NOMO-1 (cell line): ENCODE results near the gene VAMP2.
"Not testable (repeated sequence)": the region's sequence is repeated elsewhere in the genome, so short reads cannot be mapped to it uniquely, and the experiment has no call there.

Source experiments
- DNase-seq, 2 experiments: peaks; one replicate each; lab custom pipeline; 2025; ENCODE audit not compliant: unreplicated experiment in 2 of 2; lab: John Stamatoyannopoulos, UW

The VAMP2 gene

DNA sequence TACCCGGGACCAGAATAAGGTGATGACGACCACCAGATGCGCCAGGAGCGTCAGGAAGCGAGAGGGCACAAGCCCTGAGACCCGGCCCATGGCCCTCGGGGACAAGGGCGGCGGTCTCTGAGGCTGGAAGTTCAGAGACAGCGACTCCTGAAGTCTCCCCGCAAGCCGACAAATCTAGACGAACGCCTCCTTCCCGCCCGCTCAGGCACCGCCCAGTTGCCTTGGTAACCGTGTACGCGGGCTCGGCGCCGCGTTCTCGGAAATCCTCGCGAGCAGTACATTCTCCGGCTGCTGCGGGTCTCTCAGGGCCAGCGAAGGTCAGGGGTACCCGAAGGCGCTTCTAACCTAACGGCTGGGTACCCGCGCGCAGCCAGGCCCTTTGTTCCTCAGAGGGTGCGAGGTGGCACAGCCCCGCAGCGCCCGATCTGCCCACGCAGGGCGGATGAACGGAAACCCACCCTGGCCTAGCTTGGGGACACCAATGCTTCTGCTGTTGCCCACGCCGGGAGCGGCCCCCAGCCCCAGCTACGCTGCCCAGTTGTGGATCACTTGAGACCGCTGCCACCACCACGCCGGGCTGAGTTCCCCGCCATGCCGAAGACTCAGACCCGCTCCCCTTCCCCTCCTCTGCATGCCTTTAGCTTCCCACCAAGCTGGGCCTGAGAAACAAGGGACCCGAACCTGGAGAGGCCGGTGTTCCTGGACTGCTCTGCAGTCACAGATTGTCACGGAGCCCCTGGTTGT, 13.6 kb upstream of the VAMP2 start, which contains the start of gene TMEM107:
Gene TMEM107 (minus strand): TSS at position 184 of the 744 bp plus-strand sequence. CDS start 94 bp downstream, at position 90.
- peak; percentile 81 to 86 for DNase-seq

DNA sequence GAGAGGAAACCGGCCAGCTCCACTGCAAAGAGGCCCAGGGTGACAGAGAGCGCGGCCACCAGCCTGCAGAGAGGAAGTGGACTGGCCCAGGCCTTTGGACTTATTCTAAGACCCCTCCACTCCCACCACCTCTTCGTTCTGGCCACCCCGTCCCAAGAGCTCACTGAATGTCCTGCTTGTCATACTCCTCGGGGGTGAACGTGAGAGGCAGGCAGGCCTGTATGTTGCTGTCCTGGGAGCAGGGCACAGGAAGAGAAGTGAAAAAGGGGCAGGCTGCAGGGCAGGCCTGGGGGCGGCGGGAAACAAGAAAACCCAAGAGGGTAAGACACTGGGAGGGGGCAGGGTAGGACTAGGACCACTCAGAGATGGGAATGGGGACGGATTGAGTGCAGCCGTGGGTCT, 13.0 kb upstream of the VAMP2 start:
- DNase-seq, result peak in 1 of 2 experiments; percentile 60

DNA sequence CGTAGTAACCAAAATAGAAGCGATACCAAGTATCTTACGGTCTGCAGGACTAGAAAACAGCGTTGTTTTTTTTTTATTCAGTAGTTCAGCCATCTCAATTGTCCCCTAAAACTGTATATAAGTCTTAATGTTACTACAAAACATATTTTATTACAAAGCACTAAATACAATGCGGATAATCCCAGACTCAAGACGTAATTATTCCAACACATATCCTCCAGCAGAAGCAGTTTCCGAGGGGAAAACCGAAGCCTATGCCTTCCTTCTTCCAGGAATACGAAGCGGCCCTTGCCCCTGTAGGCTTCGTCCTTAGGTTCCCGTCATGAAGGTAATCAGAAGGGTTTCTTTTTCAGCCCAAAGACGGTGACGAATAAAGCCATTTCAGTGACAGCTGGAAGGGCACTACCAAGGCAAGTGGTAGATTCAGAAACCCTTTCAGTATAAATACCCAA, 11.1 kb upstream of the VAMP2 start:
- no peak for DNase-seq

DNA sequence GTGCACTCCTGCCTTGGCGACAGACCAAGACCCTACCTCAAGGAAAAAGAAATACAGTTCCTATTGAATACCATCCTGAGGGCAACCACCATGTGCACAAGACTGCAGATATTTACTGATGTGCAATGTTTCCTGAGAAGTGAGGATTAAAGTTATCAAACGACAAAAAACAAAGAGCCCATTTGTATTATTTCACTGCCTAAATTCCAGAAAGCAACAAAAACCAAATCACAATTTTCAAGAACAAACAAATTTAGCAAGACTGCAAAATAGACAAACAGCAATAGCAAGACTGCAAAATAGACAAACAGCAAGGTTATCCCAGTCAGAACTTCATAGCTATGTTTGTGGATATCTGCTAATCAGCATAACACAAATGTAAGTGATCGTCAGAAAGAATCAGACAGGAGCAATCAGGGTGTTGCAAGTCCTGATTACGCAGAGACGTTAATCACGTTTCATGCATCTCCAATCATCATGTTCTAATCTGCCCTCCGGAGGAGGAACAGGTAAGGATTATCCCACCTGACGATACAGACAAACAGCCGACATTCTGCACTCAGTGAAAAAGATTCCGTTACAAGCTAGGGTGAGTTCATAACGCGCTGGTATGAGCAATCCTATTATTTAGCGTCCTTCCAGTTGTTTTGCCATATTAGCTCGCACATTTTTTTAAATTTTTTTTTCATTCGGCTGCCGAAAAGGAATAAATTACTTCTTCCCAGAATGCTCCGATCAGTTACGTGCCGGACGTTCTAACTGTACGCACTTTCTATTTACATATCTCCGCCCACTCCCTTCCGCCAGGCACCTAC, 10.5 kb upstream of the VAMP2 start:
- DNase-seq, result peak; percentile 81 to 94

DNA sequence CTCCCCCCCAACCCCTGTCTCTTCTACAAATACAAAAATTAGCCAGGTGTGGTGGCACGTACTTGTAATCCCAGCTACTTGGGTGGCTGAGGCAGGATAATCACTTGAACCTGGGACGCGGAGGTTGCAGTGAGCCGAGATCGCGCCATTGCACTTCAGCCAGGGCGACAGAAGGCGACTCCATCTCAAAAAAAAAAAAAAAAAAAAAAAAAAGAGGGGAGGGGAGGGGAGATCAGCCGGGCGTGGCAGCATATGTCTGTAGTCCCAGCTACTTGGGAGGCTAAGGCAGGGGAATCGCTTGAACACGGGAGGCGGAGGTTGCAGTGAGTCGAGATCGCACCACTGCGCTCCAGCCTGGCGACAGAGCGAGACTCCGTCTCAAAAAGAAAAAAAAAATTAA, 7.4 kb upstream of the VAMP2 start:
- DNase-seq, result not testable (repeated sequence)

DNA sequence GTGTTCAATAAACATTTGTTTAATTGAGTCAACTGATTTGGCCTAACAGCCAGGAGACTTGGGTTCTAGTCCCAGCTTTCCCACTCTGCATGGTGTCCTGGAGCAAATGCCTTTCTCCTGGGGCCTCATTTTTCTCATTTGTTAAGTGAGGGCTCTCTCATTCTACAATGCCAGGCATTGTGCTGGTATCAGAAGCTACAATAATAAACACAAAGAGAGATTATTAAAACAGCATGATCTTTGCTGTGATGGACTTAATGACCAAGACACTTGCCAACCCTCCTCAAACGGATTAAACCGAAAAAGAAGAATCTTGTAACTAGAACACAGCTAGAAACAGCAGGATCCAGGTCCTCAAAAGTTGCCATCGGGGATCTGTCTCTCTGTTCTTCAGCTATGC, 4.8 kb upstream of the VAMP2 start:
- no peak for DNase-seq

DNA sequence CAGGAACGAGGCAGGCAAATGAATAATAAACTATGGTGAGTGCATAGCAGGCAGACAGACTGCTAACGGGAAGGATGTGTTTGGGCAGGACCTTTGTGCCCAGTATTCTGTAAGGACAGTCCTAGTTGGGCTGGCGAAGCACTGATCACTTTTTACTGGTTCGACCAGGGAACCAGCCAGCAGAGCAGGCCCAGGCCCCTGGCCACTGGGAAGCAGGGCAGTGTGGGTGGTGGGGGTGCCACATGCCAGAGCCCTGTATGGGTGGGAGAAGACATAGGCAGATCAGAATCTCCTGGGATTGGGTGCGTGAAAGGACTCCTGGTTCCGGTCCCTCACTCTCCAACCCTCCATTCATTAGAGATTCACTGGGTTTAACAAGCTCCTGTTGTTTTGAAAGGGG, 4.0 kb upstream of the VAMP2 start:
- DNase-seq, result no peak

DNA sequence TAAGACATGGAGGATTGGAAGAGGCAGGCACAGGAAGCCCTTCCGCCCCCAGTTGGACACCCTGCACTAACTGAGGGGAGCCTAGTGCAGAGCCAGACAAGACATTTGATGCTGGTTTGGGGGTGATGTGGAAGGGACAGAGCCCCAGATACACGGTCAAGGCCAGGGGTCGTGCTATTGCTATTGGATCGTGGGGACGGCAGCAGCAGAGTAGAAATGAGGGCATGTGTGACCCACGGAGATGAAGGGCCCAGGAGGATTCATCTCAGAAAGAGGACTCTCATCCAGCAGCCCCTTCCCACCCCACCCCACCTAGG, 2.0 kb upstream of the VAMP2 start:
- DNase-seq, result no peak

DNA sequence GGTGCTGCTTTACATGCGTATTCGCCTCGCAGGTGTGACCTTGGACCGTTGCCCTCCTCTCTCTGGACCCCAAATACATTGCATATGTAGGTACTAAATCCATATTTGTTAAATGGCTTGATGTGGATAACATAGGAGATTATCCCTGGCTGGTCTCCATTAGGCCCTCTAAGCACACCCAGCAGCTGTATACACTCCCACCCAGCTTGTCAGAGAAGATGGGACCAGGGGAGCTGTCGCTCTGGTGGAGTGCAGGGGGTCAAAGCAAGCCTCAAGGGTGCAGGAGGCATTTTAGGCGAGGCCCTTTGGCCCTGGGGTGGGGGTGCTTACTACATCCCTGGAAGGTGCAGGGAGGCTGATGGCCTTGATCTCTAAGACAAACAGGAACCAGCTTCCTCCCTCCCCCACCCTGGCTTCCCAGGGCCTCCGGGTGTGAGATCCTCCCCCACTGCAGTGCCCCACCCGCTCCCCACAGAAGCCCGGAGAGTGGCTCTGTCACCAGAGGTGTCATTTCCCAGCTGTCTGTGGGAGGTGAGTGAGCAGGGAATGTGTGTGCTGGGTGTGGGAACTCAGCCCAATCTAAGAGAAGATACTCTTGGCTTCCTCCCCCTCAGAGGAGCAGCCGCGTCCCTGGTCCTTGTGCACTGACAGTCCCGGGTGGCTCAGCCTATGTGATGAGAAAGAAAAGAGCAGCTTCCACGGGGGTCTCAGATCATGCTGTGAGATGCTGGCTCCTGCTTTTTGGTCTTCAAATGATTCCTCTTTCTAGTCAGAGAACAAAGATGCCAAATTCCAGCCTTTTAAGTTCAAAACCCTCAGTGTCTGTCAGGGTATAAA, 1.4 kb upstream of the VAMP2 start:
- peak; percentile 45 to 76 for DNase-seq

DNA sequence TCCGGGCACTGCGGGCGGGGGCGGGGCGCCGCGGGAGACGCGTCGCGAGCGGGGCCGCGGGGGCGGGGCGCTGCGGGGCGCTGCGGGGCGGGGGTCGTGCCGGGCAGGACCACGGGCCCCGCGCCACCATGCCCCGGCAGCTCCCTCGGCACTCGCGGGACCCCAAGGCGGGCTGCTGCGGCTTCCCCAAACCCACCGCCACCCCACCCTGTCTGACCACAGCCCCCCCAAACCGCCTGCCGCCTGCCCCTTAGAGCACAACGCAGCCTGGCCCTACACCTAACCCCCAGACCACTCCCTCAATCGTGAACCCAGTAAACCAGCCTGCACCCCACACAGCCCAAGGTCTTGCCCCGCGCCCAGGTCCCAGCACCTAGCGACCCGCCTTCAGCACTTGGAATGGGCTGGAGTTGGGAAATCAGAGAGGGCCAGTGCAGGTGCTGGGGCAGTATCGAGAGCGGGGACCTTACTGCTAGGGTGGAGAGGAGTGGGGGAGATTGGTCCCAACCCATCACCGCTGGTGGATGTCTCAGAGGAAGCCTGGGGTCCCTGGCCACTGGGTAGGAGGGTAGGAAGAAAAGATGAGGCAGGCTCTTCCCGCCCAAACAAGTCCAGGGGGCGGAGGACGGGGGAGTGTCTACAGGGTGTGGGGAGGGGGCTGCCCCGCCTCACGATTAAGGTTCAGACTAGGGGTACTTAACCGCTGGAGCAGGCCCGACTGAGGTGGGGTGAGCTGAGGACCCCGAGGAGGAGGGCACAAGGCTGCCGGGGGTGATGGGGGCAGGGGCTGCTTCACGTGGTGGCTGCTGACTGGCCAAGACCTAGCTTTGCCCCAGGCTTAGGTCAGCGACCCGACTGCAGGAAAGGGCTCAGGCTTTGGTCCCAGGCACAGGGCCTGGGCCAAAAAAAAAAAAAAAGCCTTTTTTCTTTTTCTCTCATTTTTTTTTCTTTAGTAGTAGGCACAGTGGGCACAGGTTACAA, 539 bp upstream of the VAMP2 start:
- no peak for DNase-seq

DNA sequence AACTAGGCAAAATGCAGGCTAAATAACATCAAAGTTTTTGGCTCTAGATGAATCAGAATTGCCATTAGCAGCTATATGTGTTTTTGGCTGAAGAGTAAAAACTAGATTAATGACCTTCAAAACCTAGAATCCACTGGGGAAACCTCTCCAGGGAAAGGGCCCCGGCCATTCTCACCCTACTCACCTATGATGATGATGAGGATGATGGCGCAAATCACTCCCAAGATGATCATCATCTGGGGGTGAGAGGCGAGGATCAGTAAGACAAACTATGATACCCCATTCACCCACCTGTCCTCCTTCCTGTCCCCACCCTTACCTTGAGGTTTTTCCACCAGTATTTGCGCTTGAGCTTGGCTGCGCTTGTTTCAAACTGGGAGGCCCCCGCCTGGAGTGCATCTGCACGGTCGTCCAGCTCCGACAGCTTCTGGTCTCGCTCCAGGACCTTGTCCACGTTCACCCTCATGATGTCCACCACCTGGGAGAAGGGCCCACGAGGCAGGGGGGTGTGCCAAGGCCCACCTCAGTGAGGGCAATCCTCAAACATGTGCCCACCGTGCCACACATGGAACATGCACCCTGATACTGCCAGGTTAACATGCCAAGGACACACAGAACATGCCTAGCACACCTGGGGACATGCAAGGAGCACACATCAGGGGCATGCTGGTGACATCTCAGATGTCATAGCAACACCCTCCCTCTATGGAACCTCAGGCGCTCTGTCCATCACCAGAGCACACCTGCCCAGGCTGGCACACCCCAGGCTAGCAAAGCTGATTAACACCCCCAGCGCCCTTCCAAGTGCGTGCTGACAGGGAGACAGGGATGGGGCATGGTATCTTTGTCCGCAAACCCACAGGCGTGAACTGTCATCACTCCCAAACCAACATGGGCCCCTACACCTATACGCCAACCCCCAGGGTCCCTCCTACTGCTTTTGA, 1.2 kb downstream of the VAMP2 start:
- DNase-seq, result no peak

DNA sequence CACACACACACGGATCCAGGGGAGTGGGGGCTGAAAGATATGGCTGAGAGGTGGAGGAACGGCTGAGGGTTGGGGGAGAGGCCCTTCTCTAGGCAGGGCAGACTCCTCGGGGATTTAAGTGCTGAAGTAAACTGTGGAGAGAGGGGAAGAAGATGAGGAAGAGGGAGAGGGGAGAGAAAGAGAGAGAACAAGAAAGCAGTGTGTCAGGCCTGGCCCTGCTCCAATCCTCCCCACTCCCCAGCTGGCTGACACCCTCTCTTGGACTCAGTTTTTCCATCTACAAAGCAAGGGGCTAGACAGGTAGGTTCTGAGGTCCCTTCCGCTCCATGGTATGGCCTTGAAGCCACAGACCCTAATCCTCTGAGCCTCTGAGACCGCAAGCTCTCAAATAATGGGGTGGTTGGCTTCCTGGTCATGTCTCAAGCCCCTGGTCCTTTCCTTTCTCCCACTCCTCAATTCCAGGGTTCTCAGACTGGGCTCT, 2.0 kb downstream of the VAMP2 start:
- DNase-seq, result no peak

DNA sequence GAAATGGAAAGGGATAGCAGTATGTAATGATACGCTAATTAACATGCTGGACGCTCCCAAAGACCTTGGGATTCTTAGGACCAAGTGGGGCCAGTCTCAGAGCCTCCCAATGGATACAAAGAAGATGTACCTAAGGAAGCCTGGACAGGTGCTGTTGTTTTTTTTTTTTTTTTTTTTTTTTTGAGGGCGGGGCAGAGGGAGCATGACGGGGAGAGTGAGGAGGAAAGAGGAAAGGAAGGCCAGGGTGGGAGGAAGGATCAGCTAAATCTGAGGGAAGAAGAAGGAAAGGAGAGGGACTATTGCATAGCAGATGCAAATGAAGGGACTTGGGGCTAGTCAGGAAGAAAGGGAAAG, 2.5 kb downstream of the VAMP2 start:
- no peak for DNase-seq

DNA sequence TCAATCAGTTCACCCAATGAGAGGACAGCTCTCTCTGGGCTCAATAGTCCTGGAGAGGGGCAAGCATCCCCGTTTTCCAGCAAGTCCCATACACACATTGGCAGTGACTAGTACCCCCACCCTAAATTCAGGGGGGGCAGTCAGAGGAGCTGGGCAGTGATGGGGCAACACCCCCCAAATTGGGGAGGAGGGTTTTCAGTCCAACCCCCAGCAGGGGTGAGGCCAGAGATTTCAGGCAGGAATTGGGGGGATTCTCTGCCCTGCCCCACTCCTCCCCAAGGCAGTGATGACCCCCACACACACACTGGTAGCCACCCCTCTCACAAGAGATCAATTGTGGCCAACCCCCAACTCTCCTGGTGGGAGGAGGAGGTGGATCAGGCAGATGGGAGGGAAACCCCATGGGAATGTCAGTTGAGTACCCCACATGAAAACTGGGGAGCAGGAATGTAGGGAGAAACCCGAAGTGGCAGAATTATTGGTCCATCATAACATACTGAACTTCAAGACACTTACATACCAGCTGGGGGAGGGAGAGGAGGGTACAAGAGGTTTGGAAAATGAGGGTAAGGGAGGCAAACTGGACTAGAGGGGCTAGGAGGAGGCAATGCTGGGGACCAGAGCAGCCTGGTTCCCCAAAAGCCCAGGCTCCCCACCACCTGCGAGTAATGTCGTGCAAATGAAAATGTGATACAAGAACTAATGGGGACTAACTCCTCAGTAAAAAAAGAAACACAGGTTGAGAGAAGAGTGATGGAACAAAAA, 3.1 kb downstream of the VAMP2 start:
- DNase-seq, result no peak

DNA sequence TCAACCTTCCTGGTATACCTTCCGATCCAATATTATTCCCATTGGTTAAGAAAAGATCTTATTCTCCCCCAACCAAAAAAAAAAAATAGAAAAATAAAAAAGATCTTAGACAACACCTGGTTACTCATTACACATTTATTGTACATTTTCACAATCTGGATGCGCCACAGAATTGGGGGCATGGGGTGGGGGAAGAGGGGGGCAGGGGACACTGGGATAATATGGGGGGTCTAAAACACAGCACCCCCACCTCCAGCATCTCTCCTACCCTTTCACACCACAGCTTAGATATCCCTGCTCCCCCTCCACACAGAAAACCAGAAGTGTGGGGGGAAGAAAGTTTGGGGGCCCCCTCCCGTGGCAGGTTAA, 3.7 kb downstream of the VAMP2 start:
- no peak for DNase-seq

DNA sequence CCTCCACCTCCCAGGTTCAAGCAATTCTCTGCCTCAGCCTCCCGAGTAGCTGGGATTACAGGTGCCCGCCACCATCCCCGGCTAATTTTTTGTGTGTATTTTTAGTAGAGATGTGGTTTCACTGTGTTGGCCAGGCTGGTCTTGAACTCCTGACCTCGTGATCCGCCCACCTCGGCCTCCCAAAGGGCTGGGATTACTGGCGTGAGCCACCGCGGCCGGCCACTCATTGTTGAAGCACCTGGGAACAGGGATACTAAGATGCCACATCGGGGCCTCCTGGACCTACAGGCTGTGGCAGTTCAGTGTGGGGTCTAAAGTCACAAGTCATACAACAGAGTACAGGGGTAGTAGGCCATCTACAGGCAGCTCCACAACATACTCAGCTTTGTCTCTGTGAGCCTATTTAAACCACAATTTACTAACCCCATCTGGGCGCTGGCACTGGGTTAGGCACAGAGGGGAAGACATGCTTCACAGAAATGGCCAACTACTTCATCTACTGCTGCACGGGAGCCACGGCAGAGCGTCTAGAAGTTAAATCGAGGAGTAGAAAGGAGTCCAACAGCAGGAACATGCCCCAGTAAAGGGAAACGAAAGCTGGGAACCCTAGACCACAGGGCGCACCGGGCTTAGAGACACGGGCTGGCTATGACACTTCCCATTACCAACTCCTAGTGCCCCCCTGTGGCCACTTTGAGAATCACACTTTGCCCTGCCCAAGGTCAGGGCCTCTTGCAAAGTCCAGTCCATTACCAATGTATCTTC, 4.3 kb downstream of the VAMP2 start:
- DNase-seq, result peak; percentile 83 to 92

DNA sequence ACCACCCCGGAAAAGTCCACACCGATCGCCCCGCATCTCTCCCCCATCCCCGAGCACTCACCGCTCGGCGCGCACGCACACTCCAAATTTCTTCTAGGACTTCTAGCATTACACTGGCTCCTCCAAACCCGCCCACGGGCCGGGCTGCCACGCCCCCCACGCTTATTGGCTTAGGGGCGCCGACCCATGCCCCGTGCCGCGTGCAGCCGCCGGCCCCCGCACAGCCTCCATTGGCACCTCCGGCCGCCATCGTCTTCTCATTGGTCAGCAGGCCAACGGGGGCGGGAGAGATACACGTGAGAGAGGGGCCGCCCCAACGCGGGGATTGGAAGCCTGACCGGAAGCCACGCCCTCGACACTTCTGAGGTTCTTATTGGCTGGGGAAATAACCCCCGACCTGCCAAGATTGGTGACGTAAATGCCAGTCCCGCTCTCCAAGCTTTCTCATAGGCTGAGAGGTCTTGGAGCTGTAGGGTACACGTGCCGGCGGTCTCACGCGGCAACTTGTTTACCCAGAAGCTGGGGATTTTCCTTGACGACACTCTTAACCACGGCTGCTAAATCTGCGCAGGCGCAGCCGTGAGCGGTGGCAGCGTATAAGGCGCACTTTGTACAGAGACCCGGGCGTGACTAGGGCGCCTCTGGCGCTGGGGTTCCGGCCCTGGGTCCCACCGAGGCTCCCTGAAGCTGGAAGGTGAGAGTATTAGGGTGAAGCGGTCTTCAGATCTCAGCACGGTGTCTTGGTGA, 6.3 kb downstream of the VAMP2 start:
- peak; percentile 100 for DNase-seq
